SK-N-SH (cell line): ENCODE measurements around the gene SSR1. TPM values are rescaled to one million over a fixed set of nuclear protein-coding genes. Genes with fewer than 3 reads are reported as not detected.

Experiments
- CTCF ChIA-PET: fragments of 300-600, 350-600 bp; formaldehyde crosslinking; extraction: SDS; loops from one replicate; lab custom pipeline; 2021; lab: Yijun Ruan, JAX
- POLR2A ChIA-PET: fragments of 350-600 bp; sonication (Branson Sonifier 250); formaldehyde crosslinking; extraction: SDS; loops from one replicate; lab custom pipeline; 2020; ENCODE audit warnings: antibody characterized with exemption, inconsistent platforms; lab: Yijun Ruan, JAX
- DNase-seq: peaks from one replicate; pipeline ENCODE4 v3.0.0; 2012
- H2AFZ ChIP-seq: fragments of 200-600 bp; sonication (generic); 2 replicates; pipeline ENCODE4 v1.8.1; 2016; ENCODE audit warnings: antibody characterized with exemption, mild to moderate bottlenecking, low read depth
- H3F3A ChIP-seq: fragments of 200-600 bp; sonication (generic); replicated peaks from 2 replicates; pipeline ENCODE3; 2016; ENCODE audit warnings: antibody characterized with exemption, mild to moderate bottlenecking; ENCODE audit not compliant: insufficient read depth
- H3K27ac ChIP-seq, 2 experiments: fragments of 200-500 bp in 1 of 2; fragments of 200-600 bp in 1 of 2; sonication (Bioruptor generic) in 1 of 2; sonication (generic), shearing (Covaris generic) in 1 of 2; 2 replicates each; pipeline versions ENCODE4 v1.5.1 to v1.6.1; 2014 to 2016; ENCODE audit warnings: low read depth in 2 of 2, inconsistent platforms in 1 of 2, low read length in 1 of 2, mild to moderate bottlenecking in 1 of 2, mixed read lengths in 1 of 2
- H3K27me3 ChIP-seq: fragments of 200-600 bp; sonication (generic), shearing (Covaris generic); 2 replicates; pipeline ENCODE4 v1.6.1; 2016; ENCODE audit warnings: mixed run types; ENCODE audit not compliant: insufficient read depth
- H3K36me3 ChIP-seq, 2 experiments: fragments of 200-500 bp in 1 of 2; fragments of 200-600 bp in 1 of 2; sonication (Bioruptor generic) in 1 of 2; sonication (generic) in 1 of 2; replicated peaks in 1 of 2; 2 replicates each; pipeline versions ENCODE3 to v1.5.1; 2014 to 2016; ENCODE audit warnings: low read length in 1 of 2, mild to moderate bottlenecking in 1 of 2; ENCODE audit not compliant: insufficient read depth in 2 of 2, control insufficient read depth in 1 of 2
- H3K4me1 ChIP-seq, 2 experiments: fragments of 200-500 bp in 1 of 2; fragments of 200-600 bp in 1 of 2; sonication (Bioruptor generic) in 1 of 2; sonication (generic), shearing (Covaris generic) in 1 of 2; 2 replicates each; pipeline versions ENCODE4 v1.5.1 to v1.6.1; 2014 to 2016; ENCODE audit warnings: low read depth in 1 of 2, low read length in 1 of 2, mixed run types in 1 of 2; ENCODE audit not compliant: insufficient read depth in 2 of 2, control insufficient read depth in 1 of 2
- H3K4me2 ChIP-seq: fragments of 200-600 bp; sonication (generic), shearing (Covaris generic); 2 replicates; pipeline ENCODE4 v1.6.1; 2017; ENCODE audit warnings: mixed run types
- H3K4me3 ChIP-seq, 2 experiments: fragments of 200-500 bp in 1 of 2; fragments of 200-600 bp in 1 of 2; sonication (Bioruptor generic) in 1 of 2; sonication (generic), shearing (Covaris generic) in 1 of 2; 2 replicates each; pipeline versions ENCODE4 v1.5.1 to v1.8.1; 2014 to 2016; ENCODE audit warnings: low read depth in 2 of 2, inconsistent platforms in 1 of 2, low read length in 1 of 2, mild to moderate bottlenecking in 1 of 2, mixed read lengths in 1 of 2, moderate library complexity in 1 of 2
- H3K79me2 ChIP-seq: fragments of 200-600 bp; sonication (generic); 2 replicates; pipeline ENCODE4 v1.8.1; 2017; ENCODE audit warnings: mild to moderate bottlenecking; ENCODE audit not compliant: insufficient read depth
- H3K9ac ChIP-seq: fragments of 200-600 bp; sonication (generic); 2 replicates; pipeline ENCODE4 v1.6.1; 2017; ENCODE audit warnings: mixed run types
- H3K9me2 ChIP-seq: fragments of 200-600 bp; sonication (generic); 2 replicates; pipeline ENCODE4 v1.6.1; 2017; ENCODE audit warnings: mixed run types
- H3K9me3 ChIP-seq: fragments of 200-600 bp; sonication (generic); 2 replicates; pipeline ENCODE4 v1.6.1; 2017; ENCODE audit warnings: mixed run types, mild to moderate bottlenecking, moderate library complexity
- H4K20me1 ChIP-seq: fragments of 200-600 bp; sonication (generic); 2 replicates; pipeline ENCODE4 v1.6.1; 2017; ENCODE audit warnings: mild to moderate bottlenecking, mixed run types; ENCODE audit not compliant: insufficient read depth
- CHD2 ChIP-seq: fragments of 150-350 bp; IDR thresholded peaks from 2 replicates; pipeline ENCODE4 v1.6.1; 2018; ENCODE audit warnings: low read length; ENCODE audit not compliant: partially characterized antibody
- FOXJ3 ChIP-seq: sonication (generic); formaldehyde crosslinking; IDR thresholded peaks from 2 replicates; pipeline ENCODE4 v1.5.1; 2020; ENCODE audit warnings: mild to moderate bottlenecking, missing genetic modification reagents
- GABPA ChIP-seq: IDR thresholded peaks from 2 replicates; pipeline ENCODE4 v1.4.0; 2012; ENCODE audit warnings: low read depth, mild to moderate bottlenecking
- GATA2 ChIP-seq: sonication (generic); formaldehyde crosslinking; IDR thresholded peaks from 2 replicates; pipeline ENCODE4 v1.5.0; 2020; ENCODE audit warnings: mild to moderate bottlenecking, missing genetic modification reagents
- IRF3 ChIP-seq: fragments of 150-350 bp; IDR thresholded peaks from 2 replicates; pipeline ENCODE4 v1.6.1; 2016; ENCODE audit warnings: mild to moderate bottlenecking, low read depth, low read length
- MEF2A ChIP-seq: IDR thresholded peaks from 2 replicates; pipeline ENCODE4 v1.4.0; 2012; ENCODE audit warnings: low read depth, borderline replicate concordance
- MXI1 ChIP-seq: IDR thresholded peaks from 2 replicates; pipeline ENCODE4 v1.6.1; 2012; ENCODE audit warnings: mild to moderate bottlenecking, low read depth, low read length, improper control_type of control experiment
- PBX3 ChIP-seq: IDR thresholded peaks from 2 replicates; pipeline ENCODE4; 2012
- RAD21 ChIP-seq: IDR thresholded peaks from 2 replicates; pipeline ENCODE4 v1.6.1; 2012; ENCODE audit warnings: mild to moderate bottlenecking, low read length
- RCOR1 ChIP-seq: fragments of 150-350 bp; IDR thresholded peaks from 2 replicates; pipeline ENCODE4 v1.6.1; 2017; ENCODE audit warnings: antibody characterized with exemption, low read length
- SIN3A ChIP-seq: IDR thresholded peaks from 2 replicates; pipeline ENCODE4 v1.6.1; 2012; ENCODE audit warnings: low read depth, mild to moderate bottlenecking, low read length, moderate library complexity, borderline replicate concordance
- SMC3 ChIP-seq: IDR thresholded peaks from 2 replicates; pipeline ENCODE4 v1.6.1; 2012; ENCODE audit warnings: low read depth, low read length, improper control_type of control experiment
- TCF12 ChIP-seq: IDR thresholded peaks from 2 replicates; pipeline ENCODE4 v1.4.0; 2012
- TEAD4 ChIP-seq: IDR thresholded peaks from 2 replicates; pipeline ENCODE4 v1.4.0; 2012; ENCODE audit warnings: mild to moderate bottlenecking, borderline replicate concordance; ENCODE audit not compliant: insufficient read depth
- USF1 ChIP-seq: IDR thresholded peaks from 2 replicates; pipeline ENCODE4 v1.4.0; 2012; ENCODE audit warnings: low read depth, borderline replicate concordance
- ZBTB33 ChIP-seq: IDR thresholded peaks from 2 replicates; pipeline ENCODE4 v1.4.0; 2012; ENCODE audit warnings: low read depth, borderline replicate concordance
- WGBS: methylation state at CpG from one replicate; pipeline ENCODE4 v1.1.6; 2017; ENCODE audit warnings: low lambda C conversion rate; 5-methylcytosine and 5-hydroxymethylcytosine counted together
- polyA plus RNA-seq, 3 experiments: library from polyadenylated mRNA; depleted of rRNA; stranded (reverse); fragments of >200 nt; gene quantifications; 2 replicates each; pipeline ENCODE4 v1.2.3, GENCODE V29; 2012

Gene SSR1
- polyA plus RNA-seq, 1 of the 3 experiments (the other 2 are of a cell fraction): 50.7 TPM

GRCh38 chr6:7247179-7247456, 65.9 kb downstream of the SSR1 start (continued):
- no peak for TF ChIP-seq GATA2 (CRISPR knock-in tag)
- no peak for TF ChIP-seq ZBTB33
- no peak for TF ChIP-seq SIN3A

- DNase-seq: no peak
- Histone ChIP-seq H3K27me3 (no peaks in the 10 kb centered on the region), H3K4me1 (peaks cover 0 to 13% of the 10 kb centered on the region in 2 experiments; a peak in 2 of 4 replicates), H2AFZ (no peak overlapping the region), H3K36me3 (peaks cover 7 to 33% of the 10 kb centered on the region in 2 experiments), H4K20me1 (peaks cover 7% of the 10 kb centered on the region), H3K4me3 (no peak overlapping the region), H3F3A (peaks cover 6% of the 10 kb centered on the region), H3K27ac (no peak overlapping the region), H3K79me2 (0 out of 2 replicates have a peak, but pooled peaks cover 2% of the 10 kb centered on the region), H3K9me3 (no peaks in the 10 kb centered on the region), H3K4me2 (no peak overlapping the region), H3K9ac (no peak overlapping the region), H3K9me2 (no peaks in the 10 kb centered on the region)
- TF ChIP-seq TCF12 (no peak), USF1 (no peak), RCOR1 (no peak), MEF2A (no peak)
- ChIA-PET POLR2A (no interaction called here), CTCF (no interaction called here)
- WGBS: 86% methylated on average over 59 of the region's 71 CpGs
Measured at GRCh38 chr6:7246401-7247178, 66.4 kb downstream of the SSR1 start.

GRCh38 chr6:7245668-7246393, 67.2 kb downstream of the SSR1 start:
- Histone ChIP-seq H3K27ac (no peak overlapping the region), H3K9me3 (no peaks in the 10 kb centered on the region), H4K20me1 (peaks cover 7% of the 10 kb centered on the region), H3K36me3 (peaks cover under 1 to 35% of the 10 kb centered on the region in 2 experiments), H3K4me2 (no peak overlapping the region), H3F3A (peaks cover 6% of the 10 kb centered on the region), H3K9ac (no peak overlapping the region), H3K4me3 (no peak overlapping the region), H2AFZ (no peak overlapping the region), H3K79me2 (0 out of 2 replicates have a peak, but pooled peaks cover 2% of the 10 kb centered on the region), H3K9me2 (no peaks in the 10 kb centered on the region), H3K4me1 (peaks cover 0 to 13% of the 10 kb centered on the region in 2 experiments; a peak in 2 of 4 replicates), H3K27me3 (no peaks in the 10 kb centered on the region)
- DNase-seq: no peak
- CTCF ChIA-PET: interaction anchor here (1.3 to 3.1 kb wide), 2 partner anchors 522 to 569 kb away, joined by 5 to 16 read pairs; no protein-coding TSS in a partner anchor
- WGBS: 87% methylated on average over 13 of the region's 15 CpGs
- POLR2A ChIA-PET: no interaction called here
- TF ChIP-seq MXI1 (no peak), GABPA (no peak), SIN3A (no peak), TEAD4 (no peak), TCF12 (no peak), CHD2 (no peak), SMC3 (no peak), RCOR1 (no peak), FOXJ3 (CRISPR knock-in tag) (no peak), IRF3 (no peak), PBX3 (no peak), USF1 (no peak), RAD21 (no peak)
